ENCODE measurements around the gene JAK3.

DNA sequence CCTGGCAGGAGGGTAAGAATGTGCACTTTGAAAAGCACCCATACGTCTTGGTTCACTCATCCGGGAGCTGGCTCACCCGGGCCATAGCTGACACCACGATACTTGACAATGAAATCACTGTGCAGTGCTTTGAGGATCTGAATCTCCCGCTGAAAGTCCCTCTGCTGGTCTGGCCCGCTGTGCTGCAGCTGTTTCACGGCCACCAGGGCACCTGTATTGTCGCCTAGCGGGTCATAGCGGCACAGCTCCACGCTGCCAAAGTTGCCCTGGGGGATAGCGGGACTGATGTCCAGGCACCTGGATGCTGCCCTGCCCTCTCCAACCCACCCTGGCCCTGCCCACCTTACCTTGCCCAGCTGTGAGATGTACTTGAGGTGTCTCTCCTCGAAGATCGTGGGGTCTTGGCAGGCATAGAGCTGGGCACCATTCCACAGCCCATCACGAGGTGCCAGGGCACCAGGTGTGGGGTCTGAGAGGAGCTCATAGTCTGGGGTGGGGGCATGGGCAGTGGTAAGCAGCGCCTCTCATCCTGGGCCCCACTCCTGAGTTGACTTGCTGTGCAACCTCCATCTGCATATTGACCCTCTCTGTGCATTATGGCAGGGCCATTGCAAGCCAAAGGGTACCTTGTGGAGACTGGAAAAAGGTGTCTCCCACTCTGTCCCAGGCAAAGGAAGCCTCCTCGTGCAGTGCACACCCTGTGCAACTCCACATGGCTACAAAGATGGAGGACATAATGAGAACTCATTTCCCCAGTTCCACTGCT lies 15.2 kb downstream of the JAK3 start:
- TF ChIP-seq LCORL (IDR thresholded peaks at IDR 0.05) (no peak), LCORL (CRISPR knock-in tag; IDR thresholded peaks at IDR 0.05) (no peak), SALL2 (CRISPR knock-in tag; IDR thresholded peaks at IDR 0.05) (no peak), FOXP4 (CRISPR knock-in tag; IDR thresholded peaks at IDR 0.05) (no peak)
- TF ChIP-seq, protein P1, sequence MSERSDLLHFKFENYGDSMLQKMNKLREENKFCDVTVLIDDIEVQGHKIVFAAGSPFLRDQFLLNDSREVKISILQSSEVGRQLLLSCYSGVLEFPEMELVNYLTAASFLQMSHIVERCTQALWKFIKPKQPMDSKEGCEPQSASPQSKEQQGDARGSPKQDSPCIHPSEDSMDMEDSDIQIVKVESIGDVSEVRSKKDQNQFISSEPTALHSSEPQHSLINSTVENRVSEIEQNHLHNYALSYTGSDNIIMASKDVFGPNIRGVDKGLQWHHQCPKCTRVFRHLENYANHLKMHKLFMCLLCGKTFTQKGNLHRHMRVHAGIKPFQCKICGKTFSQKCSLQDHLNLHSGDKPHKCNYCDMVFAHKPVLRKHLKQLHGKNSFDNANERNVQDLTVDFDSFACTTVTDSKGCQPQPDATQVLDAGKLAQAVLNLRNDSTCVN (CRISPR knock-in tag; IDR thresholded peaks at IDR 0.05; ENCODE audit: borderline replicate concordance): no peak
